SK-N-MC (cell line): ENCODE measurements around the gene ITGA8.

Experiments used
- EZH2 ChIP-seq: fragments of 200-600 bp; sonication (generic); IDR thresholded peaks from one replicate; pipeline ENCODE4 v1.6.1; 2017; ENCODE audit warnings: antibody characterized with exemption
- FOXP2 ChIP-seq: optimal IDR thresholded peaks from 2 replicates; pipeline ENCODE3; 2011; ENCODE audit warnings: mild to moderate bottlenecking, moderate library complexity; ENCODE audit not compliant: insufficient read depth; ENCODE audit errors: extremely low read length, control extremely low read depth
- POLR2AphosphoS5 ChIP-seq: IDR thresholded peaks from 2 replicates; pipeline ENCODE4 v1.6.1; 2012; ENCODE audit warnings: mild to moderate bottlenecking, low read depth, low read length, borderline replicate concordance

DNA sequence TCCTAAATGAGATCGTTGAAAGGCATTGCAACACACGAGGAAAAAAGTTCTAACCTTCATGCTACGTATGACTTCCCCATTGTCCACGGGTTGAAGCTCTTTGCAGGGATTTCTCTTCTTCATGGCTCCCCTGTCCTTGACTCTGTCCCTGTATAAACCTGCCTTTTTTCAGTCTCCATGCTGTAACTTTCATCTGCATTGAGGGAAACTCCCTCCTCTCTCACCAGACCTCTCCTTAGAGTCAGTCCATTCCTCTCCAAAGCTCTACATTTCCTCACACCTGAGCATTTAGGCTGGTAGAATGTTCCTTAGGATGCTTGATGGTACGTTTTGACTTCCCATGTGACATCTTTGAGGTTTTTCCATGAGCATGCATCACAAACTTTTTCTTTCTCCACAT is 214.4 kb downstream of the ITGA8 start:
- no peak for TF ChIP-seq EZH2
- no peak for TF ChIP-seq POLR2AphosphoS5
- no peak for TF ChIP-seq FOXP2
